ENCODE measurements around the gene RABGAP1L.

DNA sequence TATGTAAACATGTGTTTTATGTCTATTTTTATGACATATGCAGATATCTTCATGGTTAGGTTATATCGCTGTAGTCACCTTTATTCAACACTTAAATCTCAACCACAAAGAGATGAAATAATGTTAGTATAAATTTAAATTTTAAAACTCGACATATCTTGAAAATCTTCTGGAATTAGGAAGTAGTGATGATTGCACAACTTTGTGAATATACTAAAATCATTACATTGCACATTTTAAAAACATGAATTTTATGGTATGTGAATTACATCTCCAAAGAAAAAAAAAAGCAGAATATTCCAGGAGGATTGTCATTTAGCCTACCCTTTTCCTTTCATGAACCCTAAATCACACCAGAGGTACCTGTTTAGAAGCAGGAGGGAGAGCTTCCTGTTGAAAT is 801.0 kb downstream of the RABGAP1L start:
- TF ChIP-seq, protein P1, sequence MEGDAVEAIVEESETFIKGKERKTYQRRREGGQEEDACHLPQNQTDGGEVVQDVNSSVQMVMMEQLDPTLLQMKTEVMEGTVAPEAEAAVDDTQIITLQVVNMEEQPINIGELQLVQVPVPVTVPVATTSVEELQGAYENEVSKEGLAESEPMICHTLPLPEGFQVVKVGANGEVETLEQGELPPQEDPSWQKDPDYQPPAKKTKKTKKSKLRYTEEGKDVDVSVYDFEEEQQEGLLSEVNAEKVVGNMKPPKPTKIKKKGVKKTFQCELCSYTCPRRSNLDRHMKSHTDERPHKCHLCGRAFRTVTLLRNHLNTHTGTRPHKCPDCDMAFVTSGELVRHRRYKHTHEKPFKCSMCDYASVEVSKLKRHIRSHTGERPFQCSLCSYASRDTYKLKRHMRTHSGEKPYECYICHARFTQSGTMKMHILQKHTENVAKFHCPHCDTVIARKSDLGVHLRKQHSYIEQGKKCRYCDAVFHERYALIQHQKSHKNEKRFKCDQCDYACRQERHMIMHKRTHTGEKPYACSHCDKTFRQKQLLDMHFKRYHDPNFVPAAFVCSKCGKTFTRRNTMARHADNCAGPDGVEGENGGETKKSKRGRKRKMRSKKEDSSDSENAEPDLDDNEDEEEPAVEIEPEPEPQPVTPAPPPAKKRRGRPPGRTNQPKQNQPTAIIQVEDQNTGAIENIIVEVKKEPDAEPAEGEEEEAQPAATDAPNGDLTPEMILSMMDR (IDR thresholded peaks at IDR 0.05; ENCODE audit: insufficient read depth, low read length, poor library complexity, severe bottlenecking), result no peak
- TF ChIP-seq EZH2phosphoT487 (conservative IDR thresholded peaks at IDR 0.05; ENCODE audit: low read length), result no peak
